ENCODE data around the gene GREB1L.

DNA sequence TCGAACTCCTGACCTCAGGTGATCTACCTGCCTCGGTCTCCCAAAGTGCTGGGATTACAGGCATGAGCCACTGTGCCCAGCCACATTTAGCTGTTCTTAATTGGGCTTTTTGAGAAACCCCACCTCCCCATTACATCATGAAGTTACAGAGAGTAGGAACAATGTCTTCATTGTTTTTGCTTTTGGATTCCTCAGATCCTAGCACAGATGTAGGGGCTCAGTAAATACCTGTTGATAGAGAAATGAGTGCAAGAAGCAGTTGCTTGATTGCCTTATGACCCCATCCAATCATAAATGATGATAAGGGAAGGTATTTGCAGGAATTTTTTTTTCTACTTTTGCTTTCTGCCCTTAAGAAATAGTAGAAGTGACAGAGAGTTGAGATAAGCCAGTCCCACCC, 25.4 kb downstream of the GREB1L start:
- TF ChIP-seq, protein P1, sequence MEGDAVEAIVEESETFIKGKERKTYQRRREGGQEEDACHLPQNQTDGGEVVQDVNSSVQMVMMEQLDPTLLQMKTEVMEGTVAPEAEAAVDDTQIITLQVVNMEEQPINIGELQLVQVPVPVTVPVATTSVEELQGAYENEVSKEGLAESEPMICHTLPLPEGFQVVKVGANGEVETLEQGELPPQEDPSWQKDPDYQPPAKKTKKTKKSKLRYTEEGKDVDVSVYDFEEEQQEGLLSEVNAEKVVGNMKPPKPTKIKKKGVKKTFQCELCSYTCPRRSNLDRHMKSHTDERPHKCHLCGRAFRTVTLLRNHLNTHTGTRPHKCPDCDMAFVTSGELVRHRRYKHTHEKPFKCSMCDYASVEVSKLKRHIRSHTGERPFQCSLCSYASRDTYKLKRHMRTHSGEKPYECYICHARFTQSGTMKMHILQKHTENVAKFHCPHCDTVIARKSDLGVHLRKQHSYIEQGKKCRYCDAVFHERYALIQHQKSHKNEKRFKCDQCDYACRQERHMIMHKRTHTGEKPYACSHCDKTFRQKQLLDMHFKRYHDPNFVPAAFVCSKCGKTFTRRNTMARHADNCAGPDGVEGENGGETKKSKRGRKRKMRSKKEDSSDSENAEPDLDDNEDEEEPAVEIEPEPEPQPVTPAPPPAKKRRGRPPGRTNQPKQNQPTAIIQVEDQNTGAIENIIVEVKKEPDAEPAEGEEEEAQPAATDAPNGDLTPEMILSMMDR (IDR thresholded peaks at IDR 0.05): no peak
- no peak for TF ChIP-seq POLR2A (IDR thresholded peaks at IDR 0.05)
- TF ChIP-seq POLR2AphosphoS5 (IDR thresholded peaks at IDR 0.05): no peak

All from prostate gland (tissue), 2 donors.